ENCODE measurements around the gene ONECUT3. TPM values are rescaled to one million over a fixed set of nuclear protein-coding genes. Genes with fewer than 3 reads are reported as not detected.

ONECUT3 gene
- total RNA-seq, 1 donor from 2014 or later, result 0.09 TPM

DNA sequence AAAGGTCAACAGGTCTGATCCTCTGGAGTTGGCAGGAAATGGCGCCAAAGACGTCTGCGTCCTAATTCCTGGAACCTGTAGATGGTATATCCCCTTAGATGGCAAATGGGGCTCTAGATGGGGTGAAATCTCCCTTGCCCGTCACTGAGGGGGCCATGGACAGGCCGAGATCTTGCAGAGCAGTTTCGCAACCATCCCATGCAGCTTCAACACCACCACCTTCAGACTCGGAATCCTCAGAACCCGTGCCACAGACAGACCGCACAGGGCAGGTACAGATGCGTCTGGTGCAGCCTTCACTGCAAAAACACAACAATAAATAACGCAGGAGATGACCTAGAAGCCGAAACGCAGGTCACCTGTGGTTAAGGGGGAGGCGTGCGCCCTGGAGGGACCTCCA lies 77.3 kb downstream of the ONECUT3 start:
- H3K27me3 Mint-ChIP-seq (ENCODE audit: insufficient read depth, low read depth), result peaks cover 7% of the 10 kb centered on the region
- H2AFZ ChIP-seq (replicated peaks), result no peak overlapping the region
- H4K20me1 ChIP-seq (ENCODE audit: low read depth), result peaks cover 53% of the 10 kb centered on the region
- no peak overlapping the region for H3K9ac ChIP-seq
- TF ChIP-seq, protein P1, sequence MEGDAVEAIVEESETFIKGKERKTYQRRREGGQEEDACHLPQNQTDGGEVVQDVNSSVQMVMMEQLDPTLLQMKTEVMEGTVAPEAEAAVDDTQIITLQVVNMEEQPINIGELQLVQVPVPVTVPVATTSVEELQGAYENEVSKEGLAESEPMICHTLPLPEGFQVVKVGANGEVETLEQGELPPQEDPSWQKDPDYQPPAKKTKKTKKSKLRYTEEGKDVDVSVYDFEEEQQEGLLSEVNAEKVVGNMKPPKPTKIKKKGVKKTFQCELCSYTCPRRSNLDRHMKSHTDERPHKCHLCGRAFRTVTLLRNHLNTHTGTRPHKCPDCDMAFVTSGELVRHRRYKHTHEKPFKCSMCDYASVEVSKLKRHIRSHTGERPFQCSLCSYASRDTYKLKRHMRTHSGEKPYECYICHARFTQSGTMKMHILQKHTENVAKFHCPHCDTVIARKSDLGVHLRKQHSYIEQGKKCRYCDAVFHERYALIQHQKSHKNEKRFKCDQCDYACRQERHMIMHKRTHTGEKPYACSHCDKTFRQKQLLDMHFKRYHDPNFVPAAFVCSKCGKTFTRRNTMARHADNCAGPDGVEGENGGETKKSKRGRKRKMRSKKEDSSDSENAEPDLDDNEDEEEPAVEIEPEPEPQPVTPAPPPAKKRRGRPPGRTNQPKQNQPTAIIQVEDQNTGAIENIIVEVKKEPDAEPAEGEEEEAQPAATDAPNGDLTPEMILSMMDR (IDR thresholded peaks at IDR 0.05), result no peak
- TF ChIP-seq EZH2phosphoT487 (IDR thresholded peaks at IDR 0.05) (no peak), EZH2 (IDR thresholded peaks at IDR 0.05) (no peak)
- H3K79me2 ChIP-seq (ENCODE audit: low read depth), result peaks cover 43% of the 10 kb centered on the region
- no peaks in the 10 kb centered on the region for H3K9me3 ChIP-seq (ENCODE audit: low read depth)
- H3K9me3 Mint-ChIP-seq, result no peaks in the 10 kb centered on the region
- H3K4me3 ChIP-seq, result no peak overlapping the region
- no peak overlapping the region for H3K4me3 Mint-ChIP-seq
- H3K36me3 Mint-ChIP-seq, result peaks cover 2% of the 10 kb centered on the region
- no peak for DNase-seq (ENCODE audit: low spot score)
- H3K4me2 ChIP-seq, result no peak overlapping the region
- no peak overlapping the region for H3K27ac Mint-ChIP-seq
- peaks cover 6% of the 10 kb centered on the region for H3K4me1 Mint-ChIP-seq
- H3K27ac ChIP-seq, result no peak overlapping the region
- no peaks in the 10 kb centered on the region for H3K27me3 ChIP-seq
- no peaks in the 10 kb centered on the region for H3K36me3 ChIP-seq
- H3F3A ChIP-seq (ENCODE audit: low read depth), result peaks cover 4% of the 10 kb centered on the region
- H3K4me1 ChIP-seq, result peaks cover 14% of the 10 kb centered on the region

MicroRNA genes within 50 kb of the gene (microRNA counts, 767-probe panel; counts per million panel counts)
- microRNA hsa-miR-1909-3p, result 460 counts per million, percentile 90 among the panel's probes with 10 or more counts

Small RNAs within 50 kb of the gene (microRNA-seq; reads per million reads assigned to microRNA genes)
- gene MIR1909, result 2.7 reads per million, percentile 12 among the genes with 10 or more reads in this experiment

Small RNAs within 50 kb of the gene (small RNA-seq; reads per million reads assigned to genes)
- gene RF00017, result not detected

Other genes with a start within 250 kb of the ONECUT3 start
- gene ADAMTSL5, start 240.5 kb upstream of the ONECUT3 start, total RNA-seq (ENCODE audit: low replicate concordance), result 0.12 and 0.13 TPM in 2 replicates
- gene PLK5, start 229.4 kb upstream of the ONECUT3 start, total RNA-seq (ENCODE audit: low replicate concordance), result 0.81 TPM in 1 of 2 replicates, not detected in the other
- gene MEX3D, start 185.2 kb upstream of the ONECUT3 start, total RNA-seq (ENCODE audit: low replicate concordance), result 15.9 and 87.3 TPM in 2 replicates
- gene MBD3, start 160.6 kb upstream of the ONECUT3 start, total RNA-seq (ENCODE audit: low replicate concordance), result 34.2 and 117 TPM in 2 replicates
- gene UQCR11, start 148.0 kb upstream of the ONECUT3 start, total RNA-seq (ENCODE audit: low replicate concordance), result 37.4 and 51.4 TPM in 2 replicates
- gene TCF3, start 100.9 kb upstream of the ONECUT3 start, total RNA-seq (ENCODE audit: low replicate concordance), result 131 and 332 TPM in 2 replicates
- gene ATP8B3, start 58.8 kb downstream of the ONECUT3 start, total RNA-seq (ENCODE audit: low replicate concordance), result 0.06 and 1.5 TPM in 2 replicates
- gene REXO1, start 95.0 kb downstream of the ONECUT3 start, total RNA-seq (ENCODE audit: low replicate concordance), result 12.8 and 38.7 TPM in 2 replicates
- 1.0 and 4.8 TPM in 2 replicates for gene KLF16, start 110.1 kb downstream of the ONECUT3 start, total RNA-seq (ENCODE audit: low replicate concordance)
- gene ABHD17A, start 132.0 kb downstream of the ONECUT3 start, total RNA-seq (ENCODE audit: low replicate concordance), result 20.2 and 87.0 TPM in 2 replicates
- 2.4 and 6.5 TPM in 2 replicates for gene ADAT3, start 151.9 kb downstream of the ONECUT3 start, total RNA-seq (ENCODE audit: low replicate concordance)
- 11.5 and 67.6 TPM in 2 replicates for gene SCAMP4, start 151.9 kb downstream of the ONECUT3 start, total RNA-seq (ENCODE audit: low replicate concordance)
- 49.6 and 161 TPM in 2 replicates for gene CSNK1G2, start 187.7 kb downstream of the ONECUT3 start, total RNA-seq (ENCODE audit: low replicate concordance)